K562 (cell line): Measurements from ENCODE around the gene NPHP3. TPM values are rescaled to one million over a fixed set of nuclear protein-coding genes. Genes with fewer than 3 reads are reported as not detected.

Experiments
- CHAMP1 ChIP-seq: fragments of 450-650 bp; IDR thresholded peaks from 2 replicates; pipeline ENCODE4 v1.6.1; 2016; ENCODE audit warnings: mild to moderate bottlenecking
- EWSR1 ChIP-seq: fragments of 450-650 bp; IDR thresholded peaks from 2 replicates; pipeline ENCODE4 v1.6.1; 2018; ENCODE audit warnings: borderline replicate concordance, mild to moderate bottlenecking, low read depth, moderate library complexity; ENCODE audit not compliant: partially characterized antibody
- SMARCC2 ChIP-seq: fragments of 450-650 bp; IDR thresholded peaks from 2 replicates; pipeline ENCODE4 v1.6.1; 2017; ENCODE audit warnings: antibody characterized with exemption, moderate library complexity, mild to moderate bottlenecking, low read depth
- SP1 ChIP-seq: sonication (generic); formaldehyde crosslinking; IDR thresholded peaks from 2 replicates; pipeline ENCODE4 v1.8.1; 2022; ENCODE audit warnings: mild to moderate bottlenecking, missing genetic modification reagents
- ZBTB43 ChIP-seq: sonication (generic); formaldehyde crosslinking; IDR thresholded peaks from 2 replicates; pipeline ENCODE4 v1.8.0; 2023; ENCODE audit warnings: mild to moderate bottlenecking, missing genetic modification reagents
- ZFPM2 ChIP-seq: fragments of 250-450 bp; sonication (Bioruptor Pico); IDR thresholded peaks from 2 replicates; pipeline ENCODE4 v1.5.1; 2022; ENCODE audit warnings: mild to moderate bottlenecking
- ZNF12 ChIP-seq: sonication (generic); formaldehyde crosslinking; IDR thresholded peaks from 2 replicates; pipeline ENCODE4 v1.4.0; 2020; ENCODE audit warnings: mild to moderate bottlenecking, missing genetic modification reagents
- ZNF121 ChIP-seq: sonication (generic); formaldehyde crosslinking; conservative IDR thresholded peaks from 2 replicates; pipeline ENCODE4 v1.8.0; 2022; ENCODE audit warnings: missing genetic modification reagents
- ZNF407 ChIP-seq: fragments of 450-650 bp; IDR thresholded peaks from 2 replicates; pipeline ENCODE4 v1.6.1; 2016; ENCODE audit warnings: low read depth
- ZNF609 ChIP-seq: sonication (generic); formaldehyde crosslinking; IDR thresholded peaks from 2 replicates; pipeline ENCODE4 v1.8.1; 2023; ENCODE audit warnings: missing genetic modification reagents, mild to moderate bottlenecking, borderline replicate concordance
- ZNF696 ChIP-seq: fragments of 250-450 bp; sonication (Bioruptor Pico); conservative IDR thresholded peaks from 2 replicates; pipeline ENCODE4 v1.4.0; 2020; ENCODE audit warnings: mild to moderate bottlenecking, moderate library complexity
- polyA plus RNA-seq, 8 experiments: library from polyadenylated mRNA; depleted of rRNA in 4 of 8; stranded (reverse) in 5 of 8; unstranded in 3 of 8; fragments of >200 nt; fragmentation: Nextera tagmentation in 2 of 8; fragmentation: Illumina TruSeq in 1 of 8; extraction: Ambion mirVana in 2 of 8; extraction: Trizol in 1 of 8; gene quantifications; 2 replicates each; pipeline versions ENCODE4 v1.2.1 to v1.2.3, GENCODE V29; 2011 to 2014; ENCODE audit warnings: inconsistent platforms in 1 of 8, missing spikeins in 1 of 8
- total RNA-seq, 7 experiments: library from RNA; depleted of rRNA in 6 of 7; stranded (reverse); fragments of >200 nt in 6 of 7; fragmentation: Illumina TruSeq in 2 of 7; extraction: Trizol in 2 of 7; gene quantifications; 2 replicates each; pipeline versions ENCODE4 v1.2.1 to v1.2.3, GENCODE V29; 2011 to 2021; ENCODE audit warnings: low replicate concordance in 1 of 7

The NPHP3 gene
- total and polyA plus RNA-seq, 9 of the 15 experiments (the other 6 are each of a cell fraction or from before 2014, with no cell fraction given), result 0.62 to 13.2 (median 5.8) TPM

GRCh38 chr3:132654190-132654589 is 68.0 kb downstream of the NPHP3 start (continued):
- TF ChIP-seq ZNF407, result no peak
- TF ChIP-seq SMARCC2, result no peak
- no peak for TF ChIP-seq EWSR1
- TF ChIP-seq ZNF12, result no peak
- no peak for TF ChIP-seq ZNF696 (CRISPR knock-in tag)
- TF ChIP-seq ZNF609 (CRISPR knock-in tag), result no peak
- TF ChIP-seq ZNF121 (CRISPR knock-in tag), result no peak
- no peak for TF ChIP-seq SP1 (CRISPR knock-in tag)
- TF ChIP-seq ZFPM2 (CRISPR knock-in tag), result no peak
- TF ChIP-seq ZBTB43 (CRISPR knock-in tag), result no peak
- TF ChIP-seq CHAMP1, result no peak
